Measurements from ENCODE around the gene PRLHR. TPM values are rescaled to one million over a fixed set of nuclear protein-coding genes. Genes with fewer than 3 reads are reported as not detected.

Gene PRLHR
- polyA plus RNA-seq, 1 of the 3 experiments (the other 2 are of a cell fraction), result not detected

GRCh38 chr10:118546479-118546878 lies 49.0 kb downstream of the PRLHR start:
- Histone ChIP-seq H3K4me1 (ENCODE audit: control insufficient read depth in 1 of 2, insufficient read depth in 2 of 2, low read depth in 1 of 2, low read length in 1 of 2) (no peaks in the 10 kb centered on the region; a peak in 1 of 4 replicates), H2AFZ (ENCODE audit: low read depth) (no peak overlapping the region), H3K9ac (no peak overlapping the region), H3K9me2 (no peaks in the 10 kb centered on the region), H3K9me3 (no peaks in the 10 kb centered on the region), H4K20me1 (ENCODE audit: insufficient read depth) (no peaks in the 10 kb centered on the region), H3K4me3 (ENCODE audit: low read depth in 2 of 2, low read length in 1 of 2) (no peak overlapping the region), H3K79me2 (ENCODE audit: insufficient read depth) (no peaks in the 10 kb centered on the region), H3K36me3 (replicated peaks in 1 of 2; ENCODE audit: control insufficient read depth in 1 of 2, insufficient read depth in 2 of 2, low read length in 1 of 2) (no peaks in the 10 kb centered on the region), H3K27ac (ENCODE audit: low read depth in 2 of 2, low read length in 1 of 2) (no peak overlapping the region), H3K27me3 (ENCODE audit: insufficient read depth) (no peaks in the 10 kb centered on the region; the same call in 1 of the 2 replicates), H3F3A (replicated peaks; ENCODE audit: insufficient read depth) (no peaks in the 10 kb centered on the region), H3K4me2 (no peak overlapping the region)
- CTCF ChIA-PET, result no interaction called here
- TF ChIP-seq TAF1 (IDR thresholded peaks at IDR 0.05; ENCODE audit: borderline replicate concordance, low read depth, low read length) (no peak), TEAD4 (IDR thresholded peaks at IDR 0.05; ENCODE audit: borderline replicate concordance, insufficient read depth) (no peak), RXRA (IDR thresholded peaks at IDR 0.05; ENCODE audit: borderline replicate concordance, low read depth) (no peak), SIN3A (IDR thresholded peaks at IDR 0.05; ENCODE audit: borderline replicate concordance, low read depth, low read length) (no peak), NRF1 (IDR thresholded peaks at IDR 0.05; ENCODE audit: low read depth, low read length) (no peak), JUND (IDR thresholded peaks at IDR 0.05) (no peak), FOXJ3 (CRISPR knock-in tag; IDR thresholded peaks at IDR 0.05) (no peak)
- POLR2A ChIA-PET, result no interaction called here
- no peak for DNase-seq
- WGBS (ENCODE audit: low lambda C conversion rate), result 17% methylated on average over 2 of the region's 2 CpGs

- no peak for DNase-seq
- Histone ChIP-seq H3K9ac (no peak overlapping the region), H3K4me2 (no peak overlapping the region), H3K27me3 (ENCODE audit: insufficient read depth) (no peaks in the 10 kb centered on the region; the same call in 1 of the 2 replicates), H3K36me3 (replicated peaks in 1 of 2; ENCODE audit: control insufficient read depth in 1 of 2, insufficient read depth in 2 of 2, low read length in 1 of 2) (no peaks in the 10 kb centered on the region), H4K20me1 (ENCODE audit: insufficient read depth) (no peaks in the 10 kb centered on the region), H3K27ac (ENCODE audit: low read depth in 2 of 2, low read length in 1 of 2) (no peak overlapping the region), H3K9me2 (no peaks in the 10 kb centered on the region), H3F3A (replicated peaks; ENCODE audit: insufficient read depth) (no peaks in the 10 kb centered on the region), H3K4me3 (ENCODE audit: low read depth in 2 of 2, low read length in 1 of 2) (no peak overlapping the region), H3K79me2 (ENCODE audit: insufficient read depth) (no peaks in the 10 kb centered on the region), H3K9me3 (no peaks in the 10 kb centered on the region), H3K4me1 (ENCODE audit: control insufficient read depth in 1 of 2, insufficient read depth in 2 of 2, low read depth in 1 of 2, low read length in 1 of 2) (no peaks in the 10 kb centered on the region; a peak in 1 of 4 replicates), H2AFZ (ENCODE audit: low read depth) (no peak overlapping the region)
- TF ChIP-seq SMC3 (IDR thresholded peaks at IDR 0.05; ENCODE audit: low read depth, low read length) (no peak), YY1 (IDR thresholded peaks at IDR 0.05; ENCODE audit: low read depth) (no peak), USF1 (IDR thresholded peaks at IDR 0.05; ENCODE audit: borderline replicate concordance, low read depth) (no peak), TCF12 (IDR thresholded peaks at IDR 0.05) (no peak), ZBTB33 (IDR thresholded peaks at IDR 0.05; ENCODE audit: borderline replicate concordance, low read depth) (no peak), FOXJ3 (CRISPR knock-in tag; IDR thresholded peaks at IDR 0.05) (no peak), PBX3 (IDR thresholded peaks at IDR 0.05) (no peak), SIN3A (IDR thresholded peaks at IDR 0.05; ENCODE audit: borderline replicate concordance, low read depth, low read length) (no peak), RXRA (IDR thresholded peaks at IDR 0.05; ENCODE audit: borderline replicate concordance, low read depth) (no peak), RFX5 (IDR thresholded peaks at IDR 0.05; ENCODE audit: low read length) (no peak)
- ChIA-PET CTCF (interaction anchor here (1.0 to 3.7 kb wide), 5 partner anchors 9 to 1045 kb away, joined by 3 to 25 read pairs (median 5); no protein-coding TSS in a partner anchor), POLR2A (no interaction called here)
- 18% methylated on average over 1 of the region's 1 CpG for WGBS (ENCODE audit: low lambda C conversion rate)
These were observed 50.1 kb downstream of the PRLHR start for GRCh38 chr10:118545381-118545780.
